AG04449 (cell line): ENCODE measurements around the gene ZNF235.

Experiments used
- CTCF ChIA-PET: fragments of 350-600 bp; formaldehyde crosslinking; extraction: SDS; loops from one replicate; lab custom pipeline; 2021; ENCODE audit warnings: antibody characterized with exemption; lab: Yijun Ruan, JAX
- POLR2A ChIA-PET: fragments of 400-600, 350-600 bp; formaldehyde crosslinking; extraction: SDS; loops from one replicate; lab custom pipeline; 2020; ENCODE audit warnings: antibody characterized with exemption, inconsistent platforms; lab: Yijun Ruan, JAX
- DNase-seq: peaks from one replicate; pipeline ENCODE4 v3.0.0-alpha.2; 2010; ENCODE audit warnings: low read depth, low spot score
- H3K4me3 ChIP-seq: 2 replicates; pipeline ENCODE4 v1.5.1; 2011; ENCODE audit warnings: low read depth, mild to moderate bottlenecking, control low read depth, low read length
- TF ChIP-seq, protein P1 (sequence below): IDR thresholded peaks from one replicate; pipeline ENCODE4 v1.5.1; 2011; ENCODE audit warnings: mild to moderate bottlenecking, moderate library complexity, low read length, control low read depth, inconsistent platforms; ENCODE audit not compliant: insufficient read depth; ENCODE audit errors: missing control alignments

The ZNF235 gene

GRCh38 chr19:44315883-44316282 is 11.1 kb upstream of the ZNF235 start:
- ChIA-PET CTCF (no interaction called here), POLR2A (no interaction called here)

DNA sequence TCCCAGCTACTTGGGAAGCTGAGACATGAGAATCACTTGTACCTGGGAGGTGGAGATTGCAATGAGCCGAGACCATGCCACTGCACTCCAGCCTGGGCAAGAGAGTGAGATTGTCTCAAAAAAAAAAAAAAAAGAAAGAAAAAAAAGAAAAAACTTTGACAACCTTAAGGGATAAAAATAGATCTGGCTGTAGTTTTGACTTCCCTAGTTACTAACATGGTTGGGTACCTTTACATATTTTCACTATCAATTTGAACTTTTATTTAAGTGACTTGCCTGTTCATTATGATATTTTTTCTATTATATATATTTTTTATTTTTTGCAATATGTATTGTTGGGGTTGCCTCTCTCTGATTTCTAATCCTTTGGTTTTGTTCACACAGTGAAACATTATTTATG is 8.4 kb upstream of the ZNF235 start:
- TF ChIP-seq, protein P1, sequence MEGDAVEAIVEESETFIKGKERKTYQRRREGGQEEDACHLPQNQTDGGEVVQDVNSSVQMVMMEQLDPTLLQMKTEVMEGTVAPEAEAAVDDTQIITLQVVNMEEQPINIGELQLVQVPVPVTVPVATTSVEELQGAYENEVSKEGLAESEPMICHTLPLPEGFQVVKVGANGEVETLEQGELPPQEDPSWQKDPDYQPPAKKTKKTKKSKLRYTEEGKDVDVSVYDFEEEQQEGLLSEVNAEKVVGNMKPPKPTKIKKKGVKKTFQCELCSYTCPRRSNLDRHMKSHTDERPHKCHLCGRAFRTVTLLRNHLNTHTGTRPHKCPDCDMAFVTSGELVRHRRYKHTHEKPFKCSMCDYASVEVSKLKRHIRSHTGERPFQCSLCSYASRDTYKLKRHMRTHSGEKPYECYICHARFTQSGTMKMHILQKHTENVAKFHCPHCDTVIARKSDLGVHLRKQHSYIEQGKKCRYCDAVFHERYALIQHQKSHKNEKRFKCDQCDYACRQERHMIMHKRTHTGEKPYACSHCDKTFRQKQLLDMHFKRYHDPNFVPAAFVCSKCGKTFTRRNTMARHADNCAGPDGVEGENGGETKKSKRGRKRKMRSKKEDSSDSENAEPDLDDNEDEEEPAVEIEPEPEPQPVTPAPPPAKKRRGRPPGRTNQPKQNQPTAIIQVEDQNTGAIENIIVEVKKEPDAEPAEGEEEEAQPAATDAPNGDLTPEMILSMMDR: no peak
- ChIA-PET CTCF (no interaction called here), POLR2A (no interaction called here)
- no peak overlapping the region for H3K4me3 ChIP-seq
- no peak for DNase-seq

More at GRCh38 chr19:44315883-44316282, 11.1 kb upstream of the ZNF235 start:
- no peak overlapping the region for H3K4me3 ChIP-seq
- no peak for DNase-seq
- TF ChIP-seq, protein P1: no peak

DNA sequence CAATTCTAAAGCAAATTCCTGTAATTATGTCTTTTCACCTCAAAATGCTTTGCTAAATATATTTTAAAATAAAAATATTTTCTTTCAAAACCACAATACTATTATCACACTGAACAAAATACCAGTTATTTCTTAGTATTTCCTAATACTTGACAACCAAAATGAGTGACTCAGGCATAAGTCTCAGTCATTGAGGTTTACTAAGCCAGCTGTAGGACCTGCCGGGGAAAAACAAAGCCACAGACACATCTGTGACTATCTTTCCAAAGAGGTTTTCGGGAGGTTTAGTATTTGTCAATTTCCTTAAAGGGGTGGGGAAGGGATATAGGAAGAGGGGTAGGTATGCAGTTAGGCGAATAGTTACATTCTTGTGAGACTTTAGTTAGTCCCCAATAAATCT is 3.2 kb upstream of the ZNF235 start:
- no peak for DNase-seq
- TF ChIP-seq, protein P1: no peak
- POLR2A ChIA-PET: no interaction called here
- no peak overlapping the region for H3K4me3 ChIP-seq
- CTCF ChIA-PET: no interaction called here

DNA sequence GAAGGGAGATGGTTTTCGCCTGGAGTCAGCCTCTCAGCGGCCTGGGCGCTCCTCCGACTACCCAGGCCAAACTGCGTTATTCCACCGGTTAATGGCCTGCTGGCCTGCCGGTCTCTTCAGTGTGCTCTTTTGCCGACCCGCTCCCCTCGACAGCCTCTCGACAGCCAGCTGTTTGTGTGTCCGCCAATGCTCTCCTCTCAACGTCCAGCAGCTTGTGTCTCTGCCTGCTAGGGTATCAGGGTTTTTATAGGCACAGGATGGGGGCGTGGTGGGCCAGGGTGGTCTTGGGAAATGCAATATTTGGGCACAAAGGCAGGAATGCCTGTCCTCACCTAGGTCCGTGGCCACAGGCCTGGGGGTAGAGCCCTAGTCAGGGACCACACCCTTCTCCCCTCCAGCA is 1.5 kb upstream of the ZNF235 start:
- TF ChIP-seq, protein P1: no peak
- CTCF ChIA-PET: no interaction called here
- no peak overlapping the region for H3K4me3 ChIP-seq
- POLR2A ChIA-PET: no interaction called here
- DNase-seq: no peak

- TF ChIP-seq, protein P1: no peak
- ChIA-PET CTCF (no interaction called here), POLR2A (no interaction called here)
- H3K4me3 ChIP-seq: no peak overlapping the region; the same call in 1 of the 2 replicates
- DNase-seq: no peak
These were observed 632 bp upstream of the ZNF235 start for GRCh38 chr19:44305457-44305856.

- ChIA-PET CTCF (no interaction called here), POLR2A (interaction anchor here (0.6 kb wide), 2 partner anchors 88 to 94 kb away, joined by 3 read pairs; no protein-coding TSS in a partner anchor)
- peak overlapping the region; percentile 95 for H3K4me3 ChIP-seq
- TF ChIP-seq, protein P1: no peak
- DNase-seq: no peak
These were observed 753 bp downstream of the ZNF235 start for GRCh38 chr19:44303976-44304568.
